Uterus (tissue), 4 donors: ENCODE measurements around the gene GGTA1. TPM values are rescaled to one million over a fixed set of nuclear protein-coding genes. Genes with fewer than 3 reads are reported as not detected.

Experiments
- DNase-seq, 2 donors: peaks; one replicate each; pipeline ENCODE4 v3.0.0-alpha.2; 2019 to 2020
- H3K27ac ChIP-seq, 2 donors: fragments of 200-600 bp; sonication (generic); 1 replicate in 1 of 2; 2 replicates in 1 of 2; pipeline ENCODE4 v1.5.1; 2016 to 2018
- H3K27me3 ChIP-seq, 2 donors: fragments of 200-600 bp; sonication (generic); one replicate each; pipeline ENCODE4 v1.5.1; 2018 to 2019; ENCODE audit warnings: control low read depth in 1 of 2
- H3K36me3 ChIP-seq, 2 donors: fragments of 200-600 bp; sonication (generic); one replicate each; pipeline ENCODE4 v1.5.1; 2019; ENCODE audit warnings: control low read depth in 1 of 2
- H3K4me1 ChIP-seq, 2 donors: fragments of 200-600 bp; sonication (generic); one replicate each; pipeline ENCODE4 v1.5.1; 2018 to 2019; ENCODE audit warnings: control low read depth in 1 of 2
- H3K4me3 ChIP-seq, 2 donors: fragments of 200-600 bp; sonication (generic); 1 replicate in 1 of 2; 2 replicates in 1 of 2; pipeline ENCODE4 v1.5.1; 2018 to 2019; ENCODE audit warnings: mild to moderate bottlenecking in 1 of 2
- H3K9me3 ChIP-seq, 2 donors: fragments of 200-600 bp; sonication (generic); one replicate each; pipeline ENCODE4 v1.5.1; 2019; ENCODE audit warnings: control low read depth in 1 of 2
- CTCF ChIP-seq, 4 experiments: fragments of 200-600 bp in 2 of 4; fragments of 450-650 bp in 2 of 4; sonication (generic) in 2 of 4; IDR thresholded peaks; one replicate each; pipeline ENCODE4 v1.5.1; 2016 to 2019; ENCODE audit warnings: antibody characterized with exemption in 4 of 4, mild to moderate bottlenecking in 2 of 4, moderate library complexity in 1 of 4
- POLR2A ChIP-seq, 2 donors: fragments of 450-650 bp; IDR thresholded peaks; one replicate each; pipeline ENCODE4 v1.6.1; 2016; ENCODE audit warnings: antibody characterized with exemption in 2 of 2, mild to moderate bottlenecking in 1 of 2, moderate library complexity in 1 of 2
- intact Hi-C: fragments of 100-400 bp; cut with DNase I; formaldehyde crosslinking; loops from one replicate; pipeline ENCODE4 v1.15.1; 2023; ENCODE audit warnings: low total_unique reads
- total RNA-seq, 4 donors: library from RNA; depleted of rRNA in 3 of 4; stranded (reverse); fragments of >200 nt in 3 of 4; gene quantifications; one replicate each; pipeline versions ENCODE4 v1.1.0 to v1.2.4, GENCODE V29; 2014 to 2023
- donor health status: DM: yes; HTN: yes; CAD: no.

GGTA1 gene
- total RNA-seq, 4 donors from 2014 or later, result 0.77 to 16.3 (median 6.0) TPM

GRCh38 chr9:121447321-121447834, 52.3 kb downstream of the GGTA1 start:
- Histone ChIP-seq H3K9me3 (no peaks in the 10 kb centered on the region), H3K27ac (no peak overlapping the region), H3K27me3 (no peaks in the 10 kb centered on the region), H3K4me3 (no peak overlapping the region), H3K36me3 (no peaks in the 10 kb centered on the region), H3K4me1 (no peaks in the 10 kb centered on the region)
- no peak for DNase-seq
- intact Hi-C loops, result no loop called here
- TF ChIP-seq CTCF (IDR thresholded peaks at IDR 0.05) (no peak), POLR2A (IDR thresholded peaks at IDR 0.05) (no peak)

- H3K27ac ChIP-seq, result no peak overlapping the region
- no peak overlapping the region for H3K4me3 ChIP-seq
- TF ChIP-seq POLR2A (IDR thresholded peaks at IDR 0.05) (no peak), CTCF (IDR thresholded peaks at IDR 0.05) (no peak)
- DNase-seq, result no peak
- H3K27me3 ChIP-seq, result no peaks in the 10 kb centered on the region
- H3K4me1 ChIP-seq, result no peaks in the 10 kb centered on the region
- H3K9me3 ChIP-seq, result no peaks in the 10 kb centered on the region
- intact Hi-C loops, result no loop called here
- H3K36me3 ChIP-seq, result no peaks in the 10 kb centered on the region
Measured at GRCh38 chr9:121445986-121446385, 53.7 kb downstream of the GGTA1 start.

DNA sequence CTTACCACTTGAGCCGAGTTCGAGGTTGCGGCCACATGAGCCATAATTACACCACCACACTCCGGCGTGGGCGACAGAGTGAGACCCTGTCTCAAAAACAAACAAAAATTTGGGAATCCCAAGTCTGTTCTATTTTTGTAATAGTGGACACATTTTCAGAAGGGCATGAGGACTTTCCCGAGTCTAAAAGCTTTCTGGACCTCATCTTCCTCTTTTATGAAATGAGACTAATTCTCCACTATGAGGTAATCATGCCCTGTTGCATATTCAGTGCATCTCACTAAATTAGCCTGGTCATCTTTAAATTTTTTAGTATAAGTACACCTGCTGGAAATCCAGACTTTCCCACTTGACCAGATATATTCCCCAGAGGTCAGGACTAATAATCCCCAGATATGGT, 55.7 kb downstream of the GGTA1 start:
- intact Hi-C loops, result no loop called here
- TF ChIP-seq CTCF (IDR thresholded peaks at IDR 0.05) (no peak), POLR2A (IDR thresholded peaks at IDR 0.05) (no peak)
- Histone ChIP-seq H3K9me3 (no peaks in the 10 kb centered on the region), H3K27ac (no peak overlapping the region), H3K27me3 (no peaks in the 10 kb centered on the region), H3K4me3 (no peak overlapping the region), H3K36me3 (no peaks in the 10 kb centered on the region), H3K4me1 (no peaks in the 10 kb centered on the region)
- DNase-seq, result no peak

GRCh38 chr9:121441165-121441564, 58.5 kb downstream of the GGTA1 start:
- no peaks in the 10 kb centered on the region for H3K27me3 ChIP-seq
- no peaks in the 10 kb centered on the region for H3K9me3 ChIP-seq
- no peaks in the 10 kb centered on the region for H3K36me3 ChIP-seq
- H3K4me3 ChIP-seq, result no peak overlapping the region
- intact Hi-C loops, result no loop called here
- H3K4me1 ChIP-seq, result no peaks in the 10 kb centered on the region
- H3K27ac ChIP-seq, result no peak overlapping the region
- no peak for DNase-seq
- no peak for TF ChIP-seq CTCF (IDR thresholded peaks at IDR 0.05)

DNA sequence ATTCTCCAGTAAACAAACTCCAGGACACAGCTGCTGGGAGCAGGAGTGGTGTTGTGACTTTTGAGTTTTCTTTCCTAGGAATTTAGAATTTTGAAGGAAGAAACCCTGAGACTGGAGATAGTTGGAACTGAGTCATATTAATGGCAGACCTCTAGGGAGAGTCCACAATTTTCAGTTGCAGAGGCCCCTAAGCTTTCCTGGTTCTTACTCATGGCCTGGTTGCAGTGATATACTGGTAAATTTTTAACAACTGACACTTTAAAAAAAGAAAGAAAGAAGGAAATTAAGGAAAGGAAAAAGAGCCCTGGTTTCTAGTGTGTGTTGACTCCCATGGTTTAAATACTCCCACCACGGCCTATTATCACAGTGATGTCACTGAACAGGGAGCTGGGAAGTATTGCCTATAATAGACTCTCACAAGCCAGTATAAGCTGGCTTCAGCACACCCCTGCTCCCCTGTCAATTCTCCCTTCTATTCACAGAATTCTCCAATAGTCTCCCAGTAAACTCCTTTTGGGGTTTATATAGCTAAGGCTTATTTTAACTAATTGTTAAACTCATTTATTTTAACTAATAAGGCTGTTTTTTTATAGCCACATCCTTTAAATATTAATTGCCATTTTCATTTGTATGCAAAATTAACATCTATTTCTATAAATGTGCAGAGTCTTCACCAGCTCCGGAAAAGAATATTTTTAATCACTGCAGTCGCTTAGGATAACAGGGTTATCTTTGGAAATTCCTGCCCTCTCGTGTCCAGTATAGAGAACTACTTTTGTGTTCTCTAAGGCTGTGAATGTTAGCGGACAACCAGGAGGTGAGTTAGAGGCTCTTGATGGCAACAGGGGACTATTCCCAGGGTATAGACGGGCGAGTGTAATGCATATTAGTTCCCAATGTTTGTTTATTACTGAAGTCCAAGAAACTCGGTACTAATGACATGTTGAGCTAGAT, 59.7 kb downstream of the GGTA1 start:
- Histone ChIP-seq H3K9me3 (no peaks in the 10 kb centered on the region), H3K4me1 (no peaks in the 10 kb centered on the region), H3K4me3 (no peak overlapping the region), H3K27me3 (no peaks in the 10 kb centered on the region), H3K27ac (no peak overlapping the region), H3K36me3 (no peaks in the 10 kb centered on the region)
- intact Hi-C loops, result no loop called here
- no peak for TF ChIP-seq POLR2A (IDR thresholded peaks at IDR 0.05)
- peak in 3 of 4 experiments; percentile 16 to 27 (median 24) for TF ChIP-seq CTCF (IDR thresholded peaks at IDR 0.05)
- DNase-seq, result no peak
